HepG2 (cell line): ENCODE data around the gene POLE4. TPM values are rescaled to one million over a fixed set of nuclear protein-coding genes. Genes with fewer than 3 reads are reported as not detected.
A peak's percentile ranks its signal among the peaks of the same experiment; 100 is the strongest.

ENCODE experiments used
- ARID5B ChIP-seq: IDR thresholded peaks from 2 replicates; pipeline ENCODE4 v1.4.0; 2020; ENCODE audit warnings: mild to moderate bottlenecking, missing genetic modification reagents
- FOXJ3 ChIP-seq: sonication (generic); formaldehyde crosslinking; IDR thresholded peaks from 2 replicates; pipeline ENCODE4 v1.4.0; 2020; ENCODE audit warnings: missing genetic modification reagents, mild to moderate bottlenecking, borderline replicate concordance
- FOXK2 ChIP-seq: fragments of 450-650 bp; IDR thresholded peaks from 2 replicates; pipeline ENCODE4 v1.6.1; 2016
- FOXO4 ChIP-seq: sonication (generic); formaldehyde crosslinking; conservative IDR thresholded peaks from 2 replicates; pipeline ENCODE4 v1.8.1; 2023; ENCODE audit warnings: missing genetic modification reagents
- HOXA9 ChIP-seq: sonication (generic); formaldehyde crosslinking; IDR thresholded peaks from 2 replicates; pipeline ENCODE4 v1.8.1; 2022; ENCODE audit warnings: missing genetic modification reagents, mild to moderate bottlenecking, moderate library complexity, borderline replicate concordance
- JDP2 ChIP-seq: sonication (generic); formaldehyde crosslinking; IDR thresholded peaks from 2 replicates; pipeline ENCODE4 v1.8.1; 2022; ENCODE audit warnings: missing genetic modification reagents, borderline replicate concordance
- MED1 ChIP-seq: sonication (generic); formaldehyde crosslinking; IDR thresholded peaks from 2 replicates; pipeline ENCODE4 v1.4.0; 2020; ENCODE audit warnings: missing genetic modification reagents
- MXD3 ChIP-seq: IDR thresholded peaks from 2 replicates; pipeline ENCODE4 v1.6.1; 2016; ENCODE audit warnings: mild to moderate bottlenecking, missing biosample characterization, missing genetic modification reagents
- RAD21 ChIP-seq: fragments of 450-650 bp; formaldehyde crosslinking; IDR thresholded peaks from 2 replicates; pipeline ENCODE4 v1.5.0; 2020; ENCODE audit warnings: mild to moderate bottlenecking
- SIN3A ChIP-seq: IDR thresholded peaks from 2 replicates; pipeline ENCODE4 v1.6.1; 2011; ENCODE audit warnings: low read depth, mild to moderate bottlenecking, control low read depth, low read length, borderline replicate concordance
- SMAD1 ChIP-seq: sonication (generic); formaldehyde crosslinking; IDR thresholded peaks from 2 replicates; pipeline ENCODE4 v1.4.0; 2020; ENCODE audit warnings: missing genetic modification reagents, low read depth, mild to moderate bottlenecking, borderline replicate concordance
- ZFX ChIP-seq: sonication (generic); formaldehyde crosslinking; IDR thresholded peaks from 2 replicates; pipeline ENCODE4 v1.4.0; 2020; ENCODE audit warnings: mild to moderate bottlenecking, low read depth, missing genetic modification reagents, moderate library complexity
- ZMYM4 ChIP-seq: sonication (generic); formaldehyde crosslinking; IDR thresholded peaks from 2 replicates; pipeline ENCODE4 v1.8.1; 2023; ENCODE audit warnings: mild to moderate bottlenecking, missing genetic modification reagents
- ZNF512 ChIP-seq: sonication (generic); formaldehyde crosslinking; IDR thresholded peaks from 2 replicates; pipeline ENCODE4 v1.4.0; 2020; ENCODE audit warnings: mild to moderate bottlenecking, missing genetic modification reagents
- ZNF556 ChIP-seq: sonication (generic); formaldehyde crosslinking; IDR thresholded peaks from 2 replicates; pipeline ENCODE4 v1.4.0; 2020; ENCODE audit warnings: mild to moderate bottlenecking, missing genetic modification reagents, borderline replicate concordance
- ZNF644 ChIP-seq: IDR thresholded peaks from 2 replicates; pipeline ENCODE4 v1.6.1; 2016; ENCODE audit warnings: low read depth
- polyA plus RNA-seq, 8 experiments: library from polyadenylated mRNA; depleted of rRNA in 3 of 8; stranded (reverse) in 7 of 8; unstranded in 1 of 8; fragments of >200 nt; fragmentation: Illumina TruSeq in 4 of 8; extraction: Trizol in 4 of 8; gene quantifications; 2 replicates each; pipeline versions ENCODE4 v1.2.1 to v1.2.3, GENCODE V29; 2011 to 2016; ENCODE audit warnings: low read depth in 4 of 8, missing spikeins in 1 of 8, mixed read lengths in 1 of 8; ENCODE audit not compliant: insufficient read depth in 1 of 8
- total RNA-seq, 5 experiments: library from RNA; depleted of rRNA; stranded (reverse); fragments of >200 nt; fragmentation: Illumina TruSeq; extraction: Trizol; gene quantifications; 2 replicates each; pipeline ENCODE4 v1.2.3, GENCODE V29; 2016; ENCODE audit warnings: low read depth in 1 of 5
- TF ChIP-seq, protein P1 (sequence below): sonication (generic); formaldehyde crosslinking; IDR thresholded peaks from 2 replicates; pipeline ENCODE4 v1.5.0; 2020; ENCODE audit warnings: mild to moderate bottlenecking, missing genetic modification reagents, borderline replicate concordance
- TF ChIP-seq, protein P2 (sequence below), 2 experiments: fragments of 450-650 bp in 1 of 2; sonication (generic) in 1 of 2; formaldehyde crosslinking; IDR thresholded peaks; 2 replicates each; pipeline versions ENCODE4 v1.5.0 to v1.8.0; 2020 to 2022; ENCODE audit warnings: mild to moderate bottlenecking in 1 of 2, missing genetic modification reagents in 1 of 2

POLE4 gene
- total and polyA plus RNA-seq, 2 of the 13 experiments (the other 11 are each of a cell fraction or from before 2014, with no cell fraction given), result 106 to 116 TPM

- TF ChIP-seq ARID5B (peak; percentile 69), FOXJ3 (CRISPR knock-in tag) (peak; percentile 80), RAD21 (CRISPR knock-in tag) (peak; percentile 86), FOXO4 (CRISPR knock-in tag) (peak; percentile 99), ZNF644 (CRISPR knock-in tag) (no peak), HOXA9 (CRISPR knock-in tag) (peak; percentile 99), SMAD1 (peak; percentile 99), ZFX (CRISPR knock-in tag) (peak; percentile 98), MXD3 (peak; percentile 98), SIN3A (no peak), MED1 (CRISPR knock-in tag) (peak; percentile 88), ZMYM4 (CRISPR knock-in tag) (peak; percentile 98), ZNF556 (CRISPR knock-in tag) (peak; percentile 89; the same call in 1 of the 2 replicates), JDP2 (CRISPR knock-in tag) (peak; percentile 87), ZNF512 (no peak), FOXK2 (no peak)
- TF ChIP-seq, protein P1, sequence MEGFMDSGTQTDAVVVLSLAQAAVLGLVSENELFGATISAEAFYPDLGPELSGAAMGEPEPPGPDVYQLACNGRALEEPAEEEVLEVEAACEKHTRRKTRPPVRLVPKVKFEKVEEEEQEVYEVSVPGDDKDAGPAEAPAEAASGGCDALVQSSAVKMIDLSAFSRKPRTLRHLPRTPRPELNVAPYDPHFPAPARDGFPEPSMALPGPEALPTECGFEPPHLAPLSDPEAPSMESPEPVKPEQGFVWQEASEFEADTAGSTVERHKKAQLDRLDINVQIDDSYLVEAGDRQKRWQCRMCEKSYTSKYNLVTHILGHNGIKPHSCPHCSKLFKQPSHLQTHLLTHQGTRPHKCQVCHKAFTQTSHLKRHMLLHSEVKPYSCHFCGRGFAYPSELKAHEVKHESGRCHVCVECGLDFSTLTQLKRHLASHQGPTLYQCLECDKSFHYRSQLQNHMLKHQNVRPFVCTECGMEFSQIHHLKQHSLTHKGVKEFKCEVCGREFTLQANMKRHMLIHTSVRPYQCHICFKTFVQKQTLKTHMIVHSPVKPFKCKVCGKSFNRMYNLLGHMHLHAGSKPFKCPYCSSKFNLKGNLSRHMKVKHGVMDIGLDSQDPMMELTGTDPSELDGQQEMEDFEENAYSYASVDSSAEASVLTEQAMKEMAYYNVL (CRISPR knock-in tag), result peak; percentile 96
- TF ChIP-seq, protein P2, sequence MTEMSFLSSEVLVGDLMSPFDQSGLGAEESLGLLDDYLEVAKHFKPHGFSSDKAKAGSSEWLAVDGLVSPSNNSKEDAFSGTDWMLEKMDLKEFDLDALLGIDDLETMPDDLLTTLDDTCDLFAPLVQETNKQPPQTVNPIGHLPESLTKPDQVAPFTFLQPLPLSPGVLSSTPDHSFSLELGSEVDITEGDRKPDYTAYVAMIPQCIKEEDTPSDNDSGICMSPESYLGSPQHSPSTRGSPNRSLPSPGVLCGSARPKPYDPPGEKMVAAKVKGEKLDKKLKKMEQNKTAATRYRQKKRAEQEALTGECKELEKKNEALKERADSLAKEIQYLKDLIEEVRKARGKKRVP (CRISPR knock-in tag; IDR thresholded peaks at IDR 0.05), result 0 out of 4 replicates have a peak, but pooled peaks of 1 of the 2 experiments have one; percentile 69
Measured at GRCh38 chr2:74958274-74959105, at the start of gene POLE4 (continued).
